Neural progenitor cell (in vitro differentiated cells): ENCODE measurements around the gene PKP3. TPM values are rescaled to one million over a fixed set of nuclear protein-coding genes. Genes with fewer than 3 reads are reported as not detected.
A peak's percentile ranks its signal among the peaks of the same experiment; 100 is the strongest.

Experiments used
- DNase-seq: peaks from one replicate; pipeline ENCODE4 v3.0.0-alpha.2; 2016; ENCODE audit warnings: low spot score
- H2AFZ ChIP-seq: fragments of 200-600 bp; sonication (generic); replicated peaks from 2 replicates; pipeline ENCODE4 v1.6.1; 2016; ENCODE audit warnings: antibody characterized with exemption
- H3F3A ChIP-seq: fragments of 200-600 bp; sonication (generic); 2 replicates; pipeline ENCODE4 v1.6.1; 2016; ENCODE audit warnings: antibody characterized with exemption, low read depth
- H3K27ac ChIP-seq: fragments of 200-600 bp; sonication (generic); 2 replicates; pipeline ENCODE4 v1.5.1; 2016; ENCODE audit warnings: mild to moderate bottlenecking
- H3K27me3 ChIP-seq: fragments of 200-600 bp; sonication (generic); 2 replicates; pipeline ENCODE4 v1.6.1; 2016; ENCODE audit warnings: mild to moderate bottlenecking, moderate library complexity
- H3K36me3 ChIP-seq: fragments of 200-600 bp; sonication (generic); 2 replicates; pipeline ENCODE4 v1.5.1; 2016
- H3K4me1 ChIP-seq: fragments of 200-600 bp; sonication (generic); 2 replicates; pipeline ENCODE4 v1.6.1; 2016; ENCODE audit warnings: mixed run types
- H3K4me2 ChIP-seq: fragments of 200-600 bp; sonication (generic); 2 replicates; pipeline ENCODE4 v1.6.1; 2016
- H3K4me3 ChIP-seq: fragments of 200-600 bp; sonication (generic); 2 replicates; pipeline ENCODE4 v1.5.1; 2016
- H3K79me2 ChIP-seq: fragments of 200-600 bp; sonication (generic); 2 replicates; pipeline ENCODE4 v1.6.1; 2016; ENCODE audit warnings: low read depth
- H3K9ac ChIP-seq: fragments of 200-600 bp; sonication (generic); 2 replicates; pipeline ENCODE4 v1.6.1; 2016
- H3K9me3 ChIP-seq: fragments of 200-600 bp; sonication (generic); 2 replicates; pipeline ENCODE4 v1.5.1; 2016; ENCODE audit warnings: low read depth
- H4K20me1 ChIP-seq: fragments of 200-600 bp; sonication (generic); 2 replicates; pipeline ENCODE4 v1.6.1; 2016; ENCODE audit warnings: low read depth
- H3K27ac Mint-ChIP-seq: 3 replicates; pipeline ENCODE4 v1.8.0; 2021; ENCODE audit warnings: mixed read lengths
- H3K27me3 Mint-ChIP-seq: 2 replicates; pipeline ENCODE4 v1.8.0; 2022; ENCODE audit warnings: low read depth, mild to moderate bottlenecking, inconsistent platforms, moderate library complexity, mixed read lengths; ENCODE audit not compliant: insufficient read depth
- H3K36me3 Mint-ChIP-seq: 3 replicates; pipeline ENCODE4 v1.8.0; 2021; ENCODE audit warnings: mixed read lengths
- H3K4me1 Mint-ChIP-seq: 3 replicates; pipeline ENCODE4 v1.8.0; 2021; ENCODE audit warnings: mixed read lengths
- H3K4me3 Mint-ChIP-seq: 3 replicates; pipeline ENCODE4 v1.8.0; 2021; ENCODE audit warnings: mild to moderate bottlenecking, moderate library complexity, mixed read lengths
- H3K9me3 Mint-ChIP-seq: 3 replicates; pipeline ENCODE4 v1.8.0; 2020; ENCODE audit warnings: mixed read lengths
- EZH2 ChIP-seq: fragments of 200-600 bp; sonication (generic); IDR thresholded peaks from 2 replicates; pipeline ENCODE4 v1.6.1; 2017; ENCODE audit warnings: antibody characterized with exemption, mild to moderate bottlenecking, moderate library complexity
- EZH2phosphoT487 ChIP-seq: fragments of 200-600 bp; sonication (generic); IDR thresholded peaks from 2 replicates; pipeline ENCODE4 v1.6.1; 2017; ENCODE audit warnings: antibody characterized with exemption
- total RNA-seq: library from RNA; depleted of rRNA; stranded (reverse); fragments of >200 nt; gene quantifications from 2 replicates; pipeline ENCODE4 v1.2.3, GENCODE V29; 2015; ENCODE audit warnings: low replicate concordance
- TF ChIP-seq, protein P1 (sequence below): fragments of 200-600 bp; sonication (generic); IDR thresholded peaks from 2 replicates; pipeline ENCODE4 v1.5.1; 2017; ENCODE audit warnings: antibody characterized with exemption, mild to moderate bottlenecking

Gene PKP3
- total RNA-seq, 1 donor from 2014 or later = 8.5 TPM

DNA sequence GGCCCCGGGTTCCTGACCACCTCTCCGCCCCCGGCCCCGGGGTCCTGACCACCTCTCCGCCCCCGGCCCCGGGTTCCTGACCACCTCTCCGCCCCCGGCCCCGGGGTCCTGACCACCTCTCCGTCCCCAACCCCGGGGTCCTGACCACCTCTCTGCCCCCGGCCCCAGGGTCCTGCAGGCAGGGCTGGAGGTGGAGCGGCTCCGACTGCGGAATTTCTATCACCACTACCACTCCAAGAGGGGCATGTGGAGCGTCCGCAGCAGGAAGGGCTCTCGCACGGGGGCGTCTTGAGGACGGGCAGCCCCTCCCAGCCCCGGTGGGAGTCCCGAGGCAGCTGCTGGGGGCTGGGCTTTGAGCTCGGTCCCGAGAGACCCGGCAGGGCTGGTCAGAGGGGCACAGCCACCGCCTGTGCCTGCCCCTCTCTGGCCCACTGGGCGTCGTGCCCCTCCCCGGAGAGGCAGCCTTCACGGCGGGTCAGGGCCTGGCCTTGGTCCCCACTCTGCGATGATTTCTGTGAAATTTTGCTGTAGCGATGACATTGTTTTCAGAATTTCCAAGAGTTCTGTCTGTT is 12.4 kb upstream of the PKP3 start:
- Histone ChIP-seq H3K9me3 (no peaks in the 10 kb centered on the region), H2AFZ (no peak overlapping the region), H3K4me2 (no peak overlapping the region), H3K27ac (no peak overlapping the region), H3K9ac (no peak overlapping the region), H3K79me2 (no peaks in the 10 kb centered on the region), H3K4me1 (no peaks in the 10 kb centered on the region), H4K20me1 (no peaks in the 10 kb centered on the region), H3K27me3 (no peaks in the 10 kb centered on the region), H3F3A (no peaks in the 10 kb centered on the region), H3K4me3 (no peak overlapping the region), H3K36me3 (no peaks in the 10 kb centered on the region)
- Mint-ChIP-seq H3K27ac (peak overlapping the region; percentile 62), H3K36me3 (peaks cover 24% of the 10 kb centered on the region), H3K4me1 (peaks cover 5% of the 10 kb centered on the region), H3K27me3 (peaks cover 13% of the 10 kb centered on the region), H3K9me3 (peaks cover 8% of the 10 kb centered on the region), H3K4me3 (peak overlapping the region; percentile 55)
- TF ChIP-seq, protein P1, sequence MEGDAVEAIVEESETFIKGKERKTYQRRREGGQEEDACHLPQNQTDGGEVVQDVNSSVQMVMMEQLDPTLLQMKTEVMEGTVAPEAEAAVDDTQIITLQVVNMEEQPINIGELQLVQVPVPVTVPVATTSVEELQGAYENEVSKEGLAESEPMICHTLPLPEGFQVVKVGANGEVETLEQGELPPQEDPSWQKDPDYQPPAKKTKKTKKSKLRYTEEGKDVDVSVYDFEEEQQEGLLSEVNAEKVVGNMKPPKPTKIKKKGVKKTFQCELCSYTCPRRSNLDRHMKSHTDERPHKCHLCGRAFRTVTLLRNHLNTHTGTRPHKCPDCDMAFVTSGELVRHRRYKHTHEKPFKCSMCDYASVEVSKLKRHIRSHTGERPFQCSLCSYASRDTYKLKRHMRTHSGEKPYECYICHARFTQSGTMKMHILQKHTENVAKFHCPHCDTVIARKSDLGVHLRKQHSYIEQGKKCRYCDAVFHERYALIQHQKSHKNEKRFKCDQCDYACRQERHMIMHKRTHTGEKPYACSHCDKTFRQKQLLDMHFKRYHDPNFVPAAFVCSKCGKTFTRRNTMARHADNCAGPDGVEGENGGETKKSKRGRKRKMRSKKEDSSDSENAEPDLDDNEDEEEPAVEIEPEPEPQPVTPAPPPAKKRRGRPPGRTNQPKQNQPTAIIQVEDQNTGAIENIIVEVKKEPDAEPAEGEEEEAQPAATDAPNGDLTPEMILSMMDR = no peak
- TF ChIP-seq EZH2 (no peak), EZH2phosphoT487 (no peak)
- no peak for DNase-seq

DNA sequence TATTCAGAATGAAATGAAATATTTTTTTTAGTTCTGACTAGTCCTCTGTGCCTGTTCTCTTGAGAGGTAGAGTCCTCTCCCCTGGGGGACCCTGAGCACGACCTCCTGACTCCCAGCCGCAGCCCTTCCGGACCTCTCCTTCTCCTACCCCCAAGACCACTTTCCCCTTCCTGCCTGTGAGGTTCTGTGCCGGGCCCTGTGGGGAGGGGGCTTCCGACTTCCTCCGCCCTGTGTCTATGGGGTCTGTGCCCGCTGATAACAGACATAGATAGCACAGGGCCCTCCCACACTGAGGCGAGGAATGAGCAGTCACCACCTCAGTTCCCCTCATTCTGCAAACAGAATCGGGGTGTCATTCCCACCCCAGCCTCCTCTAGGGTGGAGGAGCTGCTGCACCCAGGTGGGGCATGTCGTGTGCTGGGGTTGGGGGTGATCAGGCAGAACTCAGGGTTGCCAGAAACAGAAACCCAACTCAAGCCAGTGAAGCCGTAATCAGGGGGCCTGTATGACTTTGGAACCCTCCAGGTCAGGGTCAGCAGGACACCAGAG is 11.9 kb upstream of the PKP3 start:
- H3K27ac ChIP-seq = no peak overlapping the region
- H4K20me1 ChIP-seq = no peaks in the 10 kb centered on the region
- peak overlapping the region; percentile 55 for H3K4me3 Mint-ChIP-seq
- DNase-seq = no peak
- H3K9ac ChIP-seq = no peak overlapping the region
- H3K4me1 ChIP-seq = no peaks in the 10 kb centered on the region
- no peaks in the 10 kb centered on the region for H3F3A ChIP-seq
- H3K79me2 ChIP-seq = no peaks in the 10 kb centered on the region
- H3K27ac Mint-ChIP-seq = peak overlapping the region; percentile 62
- H3K27me3 ChIP-seq = no peaks in the 10 kb centered on the region
- H3K4me2 ChIP-seq = no peak overlapping the region
- H3K4me1 Mint-ChIP-seq = peaks cover 5% of the 10 kb centered on the region
- H3K36me3 Mint-ChIP-seq = peaks cover 24% of the 10 kb centered on the region
- H2AFZ ChIP-seq = no peak overlapping the region
- TF ChIP-seq, protein P1 = no peak
- TF ChIP-seq EZH2 = no peak
- no peak for TF ChIP-seq EZH2phosphoT487
- H3K9me3 ChIP-seq = no peaks in the 10 kb centered on the region
- H3K4me3 ChIP-seq = no peak overlapping the region
- no peaks in the 10 kb centered on the region for H3K36me3 ChIP-seq
- H3K27me3 Mint-ChIP-seq = peaks cover 13% of the 10 kb centered on the region
- peaks cover 8% of the 10 kb centered on the region for H3K9me3 Mint-ChIP-seq

DNA sequence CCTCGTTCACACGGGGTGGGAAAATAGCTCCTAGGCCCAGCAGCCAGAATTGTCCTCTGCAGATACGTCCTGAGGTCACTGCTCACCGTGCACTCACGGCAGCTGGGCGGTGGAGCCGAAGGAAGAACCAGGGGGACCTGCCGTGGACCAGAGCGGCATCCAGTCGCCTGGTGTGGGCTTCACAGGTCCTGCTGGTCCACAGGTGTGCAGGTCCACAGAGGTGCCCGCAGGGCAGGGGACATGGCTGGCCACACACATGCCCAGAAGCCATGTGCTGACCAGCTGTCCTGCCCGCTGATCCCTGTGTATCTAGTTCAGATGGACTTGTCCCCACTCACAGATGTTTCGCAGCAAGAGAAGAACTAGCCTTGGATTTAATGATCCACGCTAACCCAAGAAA is 10.6 kb upstream of the PKP3 start:
- Histone ChIP-seq H3K9ac (no peak overlapping the region), H4K20me1 (no peaks in the 10 kb centered on the region), H3K9me3 (no peaks in the 10 kb centered on the region), H3F3A (no peaks in the 10 kb centered on the region), H3K27me3 (no peaks in the 10 kb centered on the region), H3K27ac (peak overlapping the region; percentile 20), H3K4me3 (no peak overlapping the region), H3K36me3 (no peaks in the 10 kb centered on the region), H3K4me2 (no peak overlapping the region), H3K4me1 (no peaks in the 10 kb centered on the region), H2AFZ (no peak overlapping the region), H3K79me2 (no peaks in the 10 kb centered on the region)
- TF ChIP-seq EZH2phosphoT487 (no peak), EZH2 (no peak)
- TF ChIP-seq, protein P1 = no peak
- H3K27me3 Mint-ChIP-seq = peaks cover 18% of the 10 kb centered on the region
- peaks cover 5% of the 10 kb centered on the region for H3K4me1 Mint-ChIP-seq
- H3K27ac Mint-ChIP-seq = no peak overlapping the region
- H3K9me3 Mint-ChIP-seq = peaks cover 5% of the 10 kb centered on the region
- peaks cover 17% of the 10 kb centered on the region for H3K36me3 Mint-ChIP-seq
- H3K4me3 Mint-ChIP-seq = no peak overlapping the region
- DNase-seq = no peak
